ENCODE results near the gene NFIX. TPM values are rescaled to one million over a fixed set of nuclear protein-coding genes. Genes with fewer than 3 reads are reported as not detected.

Gene NFIX
- total RNA-seq, 4 donors from 2014 or later: 31.9 to 128 (median 105) TPM

DNA sequence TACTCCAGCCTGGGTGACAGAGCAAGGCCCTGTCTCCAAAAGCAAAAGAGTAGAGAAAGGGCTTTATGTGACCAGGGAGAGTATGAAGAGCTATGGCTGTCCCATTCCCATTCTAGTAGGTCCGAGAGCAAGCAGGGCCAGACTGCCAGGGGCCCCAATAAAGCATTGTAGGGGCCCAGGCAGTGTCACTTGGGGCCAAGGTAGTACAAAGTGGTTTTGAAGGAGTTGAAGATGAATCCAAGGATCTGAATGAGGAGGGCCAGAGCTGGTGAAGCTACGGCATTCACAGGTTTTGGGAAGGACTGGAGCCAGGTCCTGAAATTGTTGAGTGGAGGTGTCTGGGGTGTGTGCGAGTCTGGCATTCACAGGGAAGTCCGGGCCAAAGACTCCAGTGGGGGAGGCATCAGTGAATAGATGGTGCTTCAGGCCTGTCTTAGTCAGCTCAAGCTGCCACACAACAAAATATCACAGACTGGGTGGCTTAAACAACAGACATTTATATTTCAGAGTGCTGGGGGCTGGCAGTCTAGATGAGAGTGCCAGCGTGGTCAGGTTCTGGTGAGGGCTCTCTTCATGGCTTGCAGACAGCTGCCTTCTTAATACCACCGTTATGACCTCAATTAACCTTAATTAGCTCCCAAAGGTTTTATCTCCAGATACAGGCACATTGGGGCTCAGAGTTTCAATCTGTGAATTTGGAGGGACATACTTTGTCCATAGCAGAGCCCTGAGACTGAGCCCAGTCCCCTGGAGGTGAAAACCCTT, 132.7 kb downstream of the NFIX start:
- no peak for ATAC-seq
- in situ Hi-C loops (cut with MboI; ENCODE audit: low sequenced_read_pairs in 4 of 4): no loop called here
- H3K9me3 ChIP-seq: no peaks in the 10 kb centered on the region
- no peak for TF ChIP-seq POLR2A (IDR thresholded peaks at IDR 0.05)
- TF ChIP-seq, protein P1, sequence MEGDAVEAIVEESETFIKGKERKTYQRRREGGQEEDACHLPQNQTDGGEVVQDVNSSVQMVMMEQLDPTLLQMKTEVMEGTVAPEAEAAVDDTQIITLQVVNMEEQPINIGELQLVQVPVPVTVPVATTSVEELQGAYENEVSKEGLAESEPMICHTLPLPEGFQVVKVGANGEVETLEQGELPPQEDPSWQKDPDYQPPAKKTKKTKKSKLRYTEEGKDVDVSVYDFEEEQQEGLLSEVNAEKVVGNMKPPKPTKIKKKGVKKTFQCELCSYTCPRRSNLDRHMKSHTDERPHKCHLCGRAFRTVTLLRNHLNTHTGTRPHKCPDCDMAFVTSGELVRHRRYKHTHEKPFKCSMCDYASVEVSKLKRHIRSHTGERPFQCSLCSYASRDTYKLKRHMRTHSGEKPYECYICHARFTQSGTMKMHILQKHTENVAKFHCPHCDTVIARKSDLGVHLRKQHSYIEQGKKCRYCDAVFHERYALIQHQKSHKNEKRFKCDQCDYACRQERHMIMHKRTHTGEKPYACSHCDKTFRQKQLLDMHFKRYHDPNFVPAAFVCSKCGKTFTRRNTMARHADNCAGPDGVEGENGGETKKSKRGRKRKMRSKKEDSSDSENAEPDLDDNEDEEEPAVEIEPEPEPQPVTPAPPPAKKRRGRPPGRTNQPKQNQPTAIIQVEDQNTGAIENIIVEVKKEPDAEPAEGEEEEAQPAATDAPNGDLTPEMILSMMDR (IDR thresholded peaks at IDR 0.05 in 4 of 5, conservative IDR thresholded peaks at IDR 0.05 in 1 of 5): no peak
- H3K27me3 ChIP-seq: no peaks in the 10 kb centered on the region
- intact Hi-C loops (cut with DNase I; ENCODE audit: low total_unique reads): no loop called here
- peaks cover 0 to 5% of the 10 kb centered on the region in 2 donors for H3K4me1 ChIP-seq
- no peak overlapping the region for H3K27ac ChIP-seq
- DNase-seq: no peak
- H3K4me3 ChIP-seq: no peak overlapping the region
- no peaks in the 10 kb centered on the region for H3K36me3 ChIP-seq

DNA sequence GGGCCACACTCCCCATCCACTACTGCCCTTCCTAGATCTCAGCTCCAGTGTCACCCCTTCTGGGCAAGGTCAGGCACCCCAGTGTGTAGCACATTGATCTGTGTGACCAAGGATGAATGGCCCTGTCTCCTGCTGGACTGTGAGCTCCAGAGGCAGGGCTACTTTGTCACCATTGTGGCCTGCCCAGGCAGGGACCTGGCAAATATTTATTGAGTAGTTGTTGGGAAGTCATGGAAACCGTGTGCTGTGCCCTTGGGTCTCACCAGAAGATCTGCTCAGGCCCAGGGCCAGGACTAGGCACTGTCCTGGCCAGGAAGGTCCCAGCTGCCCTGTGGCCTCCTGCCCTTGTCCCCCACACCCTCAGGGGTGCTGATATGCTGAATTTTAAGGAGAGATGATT, 133.3 kb downstream of the NFIX start:
- TF ChIP-seq, protein P1 (IDR thresholded peaks at IDR 0.05 in 4 of 5, conservative IDR thresholded peaks at IDR 0.05 in 1 of 5): no peak
- TF ChIP-seq POLR2A (IDR thresholded peaks at IDR 0.05): no peak
- peaks cover 0 to 5% of the 10 kb centered on the region in 2 donors for H3K4me1 ChIP-seq
- ATAC-seq (no peak), DNase-seq (no peak)
- H3K27me3 ChIP-seq: no peaks in the 10 kb centered on the region
- in situ Hi-C loops (cut with MboI; ENCODE audit: low sequenced_read_pairs in 4 of 4): no loop called here
- intact Hi-C loops (cut with DNase I; ENCODE audit: low total_unique reads): no loop called here
- no peak overlapping the region for H3K27ac ChIP-seq
- H3K4me3 ChIP-seq: no peak overlapping the region
- no peaks in the 10 kb centered on the region for H3K9me3 ChIP-seq
- H3K36me3 ChIP-seq: no peaks in the 10 kb centered on the region

DNA sequence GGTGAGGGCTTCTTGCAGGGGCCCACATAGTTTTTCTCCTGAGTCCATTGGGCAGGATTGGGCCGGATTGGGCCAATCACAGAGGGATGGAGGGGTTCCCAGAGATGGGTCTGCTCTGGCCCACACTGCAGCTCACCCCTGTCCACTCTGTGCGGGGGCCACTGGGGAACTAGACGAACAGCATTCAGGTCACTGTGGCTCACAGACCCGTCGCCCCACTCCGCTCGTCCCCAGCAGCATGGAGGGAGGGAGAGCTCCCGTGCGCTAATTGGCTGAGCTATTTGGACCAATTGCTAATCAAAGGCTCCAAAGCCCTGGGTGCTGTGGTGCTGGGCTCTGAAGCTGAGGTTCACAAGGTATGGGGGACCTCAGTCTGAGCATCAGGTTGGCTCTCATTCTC, 134.1 kb downstream of the NFIX start:
- intact Hi-C loops (cut with DNase I; ENCODE audit: low total_unique reads): no loop called here
- H3K4me1 ChIP-seq: peaks cover 0 to 10% of the 10 kb centered on the region in 2 donors
- H3K27me3 ChIP-seq: no peaks in the 10 kb centered on the region
- TF ChIP-seq, protein P1 (IDR thresholded peaks at IDR 0.05 in 4 of 5, conservative IDR thresholded peaks at IDR 0.05 in 1 of 5): no peak
- TF ChIP-seq POLR2A (IDR thresholded peaks at IDR 0.05): no peak
- ATAC-seq: no peak
- in situ Hi-C loops (cut with MboI; ENCODE audit: low sequenced_read_pairs in 4 of 4): no loop called here
- no peaks in the 10 kb centered on the region for H3K36me3 ChIP-seq
- no peak overlapping the region for H3K4me3 ChIP-seq
- no peak for DNase-seq
- H3K9me3 ChIP-seq: no peaks in the 10 kb centered on the region
- H3K27ac ChIP-seq: no peak overlapping the region

DNA sequence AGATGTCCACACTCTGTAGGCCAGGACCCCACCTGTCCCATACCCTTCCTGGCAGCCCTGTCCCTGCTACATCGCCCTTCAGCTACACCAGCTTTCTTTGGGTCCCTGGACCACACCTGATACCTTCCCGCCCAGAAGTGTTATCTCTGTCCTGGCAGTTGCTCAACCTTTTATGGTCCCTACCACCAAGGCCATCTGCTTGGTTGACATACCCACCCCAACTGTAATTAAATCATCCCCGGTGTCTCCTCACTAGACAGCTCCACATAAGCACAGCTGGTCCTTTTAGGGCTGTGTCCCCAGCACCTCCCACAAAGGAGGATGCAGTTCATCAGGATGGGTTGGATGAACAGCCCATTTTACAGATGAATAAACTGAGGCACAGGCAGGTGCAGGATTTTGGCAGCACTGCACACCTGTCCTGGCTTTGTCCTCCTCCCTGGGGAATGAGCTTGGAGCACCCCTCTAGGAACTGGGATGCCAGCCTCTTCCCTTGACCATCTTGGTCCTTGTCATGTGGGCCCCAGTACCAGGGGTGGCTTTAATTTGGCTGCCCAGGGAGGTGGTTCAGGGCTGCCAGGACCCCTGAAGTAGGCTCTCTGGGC, 135.7 kb downstream of the NFIX start:
- no peaks in the 10 kb centered on the region for H3K27me3 ChIP-seq
- ATAC-seq: no peak
- TF ChIP-seq, protein P1 (IDR thresholded peaks at IDR 0.05 in 4 of 5, conservative IDR thresholded peaks at IDR 0.05 in 1 of 5): no peak
- no peak for TF ChIP-seq POLR2A (IDR thresholded peaks at IDR 0.05)
- H3K36me3 ChIP-seq: peaks cover 0 to 8% of the 10 kb centered on the region in 2 donors
- H3K4me1 ChIP-seq: peaks cover 0 to 19% of the 10 kb centered on the region in 2 donors
- intact Hi-C loops (cut with DNase I; ENCODE audit: low total_unique reads): no loop called here
- no peak overlapping the region for H3K27ac ChIP-seq
- in situ Hi-C loops (cut with MboI; ENCODE audit: low sequenced_read_pairs in 4 of 4): no loop called here
- H3K9me3 ChIP-seq: no peaks in the 10 kb centered on the region
- no peak overlapping the region for H3K4me3 ChIP-seq
- no peak for DNase-seq

Measured in gastrocnemius medialis (tissue), 4 donors.